GM12878 (cell line): ENCODE data around the gene CHAC1. TPM values are rescaled to one million over a fixed set of nuclear protein-coding genes. Genes with fewer than 3 reads are reported as not detected.

Experiments
- CHD4 ChIP-seq: fragments of 200-600 bp; sonication (generic); IDR thresholded peaks from 2 replicates; pipeline ENCODE4 v1.6.1; 2016; ENCODE audit warnings: mild to moderate bottlenecking
- ESRRA ChIP-seq: IDR thresholded peaks from 2 replicates; pipeline ENCODE4 v1.6.1; 2012; ENCODE audit warnings: mild to moderate bottlenecking, low read length, improper control_type of control experiment
- EZH2 ChIP-seq: IDR thresholded peaks from 2 replicates; pipeline ENCODE4 v1.6.1; 2012; ENCODE audit warnings: low read depth, mild to moderate bottlenecking, control low read depth, inconsistent platforms, low read length, borderline replicate concordance; ENCODE audit not compliant: control insufficient read depth
- HCFC1 ChIP-seq: fragments of 150-350 bp; IDR thresholded peaks from 2 replicates; pipeline ENCODE4 v1.6.1; 2014; ENCODE audit warnings: low read length
- MEF2A ChIP-seq: IDR thresholded peaks from 2 replicates; pipeline ENCODE4 v1.6.1; 2011; ENCODE audit warnings: low read depth, mild to moderate bottlenecking, low read length, moderate library complexity; ENCODE audit not compliant: insufficient read depth
- RCOR1 ChIP-seq: conservative IDR thresholded peaks from 2 replicates; pipeline ENCODE4 v1.6.1; 2012; ENCODE audit warnings: low read depth, low read length, improper control_type of control experiment
- SREBF2 ChIP-seq: IDR thresholded peaks from 2 replicates; pipeline ENCODE4 v1.6.1; 2012; ENCODE audit warnings: mild to moderate bottlenecking, low read length
- polyA plus RNA-seq, 11 experiments: library from polyadenylated mRNA; depleted of rRNA in 4 of 11; unstranded in 6 of 11; stranded (reverse) in 5 of 11; fragments of >200 nt; fragmentation: Nextera tagmentation in 4 of 11; fragmentation: Illumina TruSeq in 1 of 11; extraction: Ambion mirVana in 4 of 11; extraction: Trizol in 1 of 11; gene quantifications; 1 replicate in 1 of 11; 2 replicates in 10 of 11; pipeline versions ENCODE4 v1.2.1 to v1.2.3, GENCODE V29; 2011 to 2016; ENCODE audit warnings: inconsistent platforms in 2 of 11, missing spikeins in 2 of 11, low read depth in 1 of 11
- total RNA-seq, 4 experiments: library from RNA; depleted of rRNA in 3 of 4; stranded (reverse); fragments of >200 nt in 3 of 4; fragmentation: Illumina TruSeq in 1 of 4; extraction: Trizol in 1 of 4; gene quantifications; 2 replicates each; pipeline versions ENCODE4 v1.2.1 to v1.2.3, GENCODE V29; 2013 to 2021
- TF ChIP-seq, protein P1 (sequence below): IDR thresholded peaks from 2 replicates; pipeline ENCODE4 v1.6.1; 2012; ENCODE audit warnings: improper control_type of control experiment, low read depth, low read length; ENCODE audit not compliant: insufficient replicate concordance
- TF ChIP-seq, protein P2 (sequence below): fragments of 450-650 bp; IDR thresholded peaks from 2 replicates; pipeline ENCODE4 v1.6.1; 2017; ENCODE audit warnings: mild to moderate bottlenecking
- TF ChIP-seq, protein P3 (sequence below): fragments of 450-650 bp; IDR thresholded peaks from 2 replicates; pipeline ENCODE4 v1.6.1; 2017; ENCODE audit warnings: mild to moderate bottlenecking, moderate library complexity

Gene CHAC1
- total and polyA plus RNA-seq, 10 of the 15 experiments (the other 5 are each of a cell fraction or from before 2014, with no cell fraction given), result 0.37 to 5.9 (median 3.3) TPM

DNA sequence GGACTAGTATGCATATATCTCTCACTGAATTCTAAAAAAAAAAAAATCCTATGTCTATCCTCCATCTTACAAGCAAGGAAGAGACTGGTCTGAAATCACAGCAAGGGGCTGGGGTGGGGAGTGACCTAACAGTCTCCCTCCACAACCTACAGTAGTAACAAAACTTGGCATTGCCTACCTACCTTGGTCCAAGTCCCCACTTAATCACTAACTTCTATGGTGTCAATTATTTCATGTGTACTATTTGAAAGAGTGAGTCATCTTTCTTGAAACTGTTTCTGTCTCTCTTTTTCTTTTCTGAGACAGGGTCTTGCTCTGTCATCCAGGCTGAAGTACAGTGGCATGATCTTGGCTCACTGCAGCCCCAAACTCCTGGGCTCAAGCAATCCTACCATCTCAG, 36.8 kb downstream of the CHAC1 start (continued):
- TF ChIP-seq SREBF2 (no peak), EZH2 (no peak), RCOR1 (no peak), CHD4 (no peak), ESRRA (no peak), MEF2A (no peak), HCFC1 (no peak)
- TF ChIP-seq, protein P1, sequence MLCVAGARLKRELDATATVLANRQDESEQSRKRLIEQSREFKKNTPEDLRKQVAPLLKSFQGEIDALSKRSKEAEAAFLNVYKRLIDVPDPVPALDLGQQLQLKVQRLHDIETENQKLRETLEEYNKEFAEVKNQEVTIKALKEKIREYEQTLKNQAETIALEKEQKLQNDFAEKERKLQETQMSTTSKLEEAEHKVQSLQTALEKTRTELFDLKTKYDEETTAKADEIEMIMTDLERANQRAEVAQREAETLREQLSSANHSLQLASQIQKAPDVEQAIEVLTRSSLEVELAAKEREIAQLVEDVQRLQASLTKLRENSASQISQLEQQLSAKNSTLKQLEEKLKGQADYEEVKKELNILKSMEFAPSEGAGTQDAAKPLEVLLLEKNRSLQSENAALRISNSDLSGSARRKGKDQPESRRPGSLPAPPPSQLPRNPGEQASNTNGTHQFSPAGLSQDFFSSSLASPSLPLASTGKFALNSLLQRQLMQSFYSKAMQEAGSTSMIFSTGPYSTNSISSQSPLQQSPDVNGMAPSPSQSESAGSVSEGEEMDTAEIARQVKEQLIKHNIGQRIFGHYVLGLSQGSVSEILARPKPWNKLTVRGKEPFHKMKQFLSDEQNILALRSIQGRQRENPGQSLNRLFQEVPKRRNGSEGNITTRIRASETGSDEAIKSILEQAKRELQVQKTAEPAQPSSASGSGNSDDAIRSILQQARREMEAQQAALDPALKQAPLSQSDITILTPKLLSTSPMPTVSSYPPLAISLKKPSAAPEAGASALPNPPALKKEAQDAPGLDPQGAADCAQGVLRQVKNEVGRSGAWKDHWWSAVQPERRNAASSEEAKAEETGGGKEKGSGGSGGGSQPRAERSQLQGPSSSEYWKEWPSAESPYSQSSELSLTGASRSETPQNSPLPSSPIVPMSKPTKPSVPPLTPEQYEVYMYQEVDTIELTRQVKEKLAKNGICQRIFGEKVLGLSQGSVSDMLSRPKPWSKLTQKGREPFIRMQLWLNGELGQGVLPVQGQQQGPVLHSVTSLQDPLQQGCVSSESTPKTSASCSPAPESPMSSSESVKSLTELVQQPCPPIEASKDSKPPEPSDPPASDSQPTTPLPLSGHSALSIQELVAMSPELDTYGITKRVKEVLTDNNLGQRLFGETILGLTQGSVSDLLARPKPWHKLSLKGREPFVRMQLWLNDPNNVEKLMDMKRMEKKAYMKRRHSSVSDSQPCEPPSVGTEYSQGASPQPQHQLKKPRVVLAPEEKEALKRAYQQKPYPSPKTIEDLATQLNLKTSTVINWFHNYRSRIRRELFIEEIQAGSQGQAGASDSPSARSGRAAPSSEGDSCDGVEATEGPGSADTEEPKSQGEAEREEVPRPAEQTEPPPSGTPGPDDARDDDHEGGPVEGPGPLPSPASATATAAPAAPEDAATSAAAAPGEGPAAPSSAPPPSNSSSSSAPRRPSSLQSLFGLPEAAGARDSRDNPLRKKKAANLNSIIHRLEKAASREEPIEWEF, result no peak
- TF ChIP-seq, protein P2, sequence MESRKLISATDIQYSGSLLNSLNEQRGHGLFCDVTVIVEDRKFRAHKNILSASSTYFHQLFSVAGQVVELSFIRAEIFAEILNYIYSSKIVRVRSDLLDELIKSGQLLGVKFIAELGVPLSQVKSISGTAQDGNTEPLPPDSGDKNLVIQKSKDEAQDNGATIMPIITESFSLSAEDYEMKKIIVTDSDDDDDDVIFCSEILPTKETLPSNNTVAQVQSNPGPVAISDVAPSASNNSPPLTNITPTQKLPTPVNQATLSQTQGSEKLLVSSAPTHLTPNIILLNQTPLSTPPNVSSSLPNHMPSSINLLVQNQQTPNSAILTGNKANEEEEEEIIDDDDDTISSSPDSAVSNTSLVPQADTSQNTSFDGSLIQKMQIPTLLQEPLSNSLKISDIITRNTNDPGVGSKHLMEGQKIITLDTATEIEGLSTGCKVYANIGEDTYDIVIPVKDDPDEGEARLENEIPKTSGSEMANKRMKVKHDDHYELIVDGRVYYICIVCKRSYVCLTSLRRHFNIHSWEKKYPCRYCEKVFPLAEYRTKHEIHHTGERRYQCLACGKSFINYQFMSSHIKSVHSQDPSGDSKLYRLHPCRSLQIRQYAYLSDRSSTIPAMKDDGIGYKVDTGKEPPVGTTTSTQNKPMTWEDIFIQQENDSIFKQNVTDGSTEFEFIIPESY, result no peak
- TF ChIP-seq, protein P3, sequence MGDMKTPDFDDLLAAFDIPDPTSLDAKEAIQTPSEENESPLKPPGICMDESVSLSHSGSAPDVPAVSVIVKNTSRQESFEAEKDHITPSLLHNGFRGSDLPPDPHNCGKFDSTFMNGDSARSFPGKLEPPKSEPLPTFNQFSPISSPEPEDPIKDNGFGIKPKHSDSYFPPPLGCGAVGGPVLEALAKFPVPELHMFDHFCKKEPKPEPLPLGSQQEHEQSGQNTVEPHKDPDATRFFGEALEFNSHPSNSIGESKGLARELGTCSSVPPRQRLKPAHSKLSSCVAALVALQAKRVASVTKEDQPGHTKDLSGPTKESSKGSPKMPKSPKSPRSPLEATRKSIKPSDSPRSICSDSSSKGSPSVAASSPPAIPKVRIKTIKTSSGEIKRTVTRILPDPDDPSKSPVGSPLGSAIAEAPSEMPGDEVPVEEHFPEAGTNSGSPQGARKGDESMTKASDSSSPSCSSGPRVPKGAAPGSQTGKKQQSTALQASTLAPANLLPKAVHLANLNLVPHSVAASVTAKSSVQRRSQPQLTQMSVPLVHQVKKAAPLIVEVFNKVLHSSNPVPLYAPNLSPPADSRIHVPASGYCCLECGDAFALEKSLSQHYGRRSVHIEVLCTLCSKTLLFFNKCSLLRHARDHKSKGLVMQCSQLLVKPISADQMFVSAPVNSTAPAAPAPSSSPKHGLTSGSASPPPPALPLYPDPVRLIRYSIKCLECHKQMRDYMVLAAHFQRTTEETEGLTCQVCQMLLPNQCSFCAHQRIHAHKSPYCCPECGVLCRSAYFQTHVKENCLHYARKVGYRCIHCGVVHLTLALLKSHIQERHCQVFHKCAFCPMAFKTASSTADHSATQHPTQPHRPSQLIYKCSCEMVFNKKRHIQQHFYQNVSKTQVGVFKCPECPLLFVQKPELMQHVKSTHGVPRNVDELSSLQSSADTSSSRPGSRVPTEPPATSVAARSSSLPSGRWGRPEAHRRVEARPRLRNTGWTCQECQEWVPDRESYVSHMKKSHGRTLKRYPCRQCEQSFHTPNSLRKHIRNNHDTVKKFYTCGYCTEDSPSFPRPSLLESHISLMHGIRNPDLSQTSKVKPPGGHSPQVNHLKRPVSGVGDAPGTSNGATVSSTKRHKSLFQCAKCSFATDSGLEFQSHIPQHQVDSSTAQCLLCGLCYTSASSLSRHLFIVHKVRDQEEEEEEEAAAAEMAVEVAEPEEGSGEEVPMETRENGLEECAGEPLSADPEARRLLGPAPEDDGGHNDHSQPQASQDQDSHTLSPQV, result no peak
